ENCODE measurements around the gene CDC16. TPM values are rescaled to one million over a fixed set of nuclear protein-coding genes. Genes with fewer than 3 reads are reported as not detected.
A peak's percentile ranks its signal among the peaks of the same experiment; 100 is the strongest.

CDC16 gene
- total and polyA plus RNA-seq, 9 of the 15 experiments (the other 6 are each of a cell fraction or from before 2014, with no cell fraction given), result 23.2 to 102 (median 51.6) TPM

GRCh38 chr13:114314074-114314912 is 79.6 kb downstream of the CDC16 start, which contains the start of gene CHAMP1 (continued):
- TF ChIP-seq MGA (IDR thresholded peaks at IDR 0.05) (peak; percentile 25; the same call in 1 of the 2 replicates), POLR2G (IDR thresholded peaks at IDR 0.05; ENCODE audit: low read depth, low read length) (peak; percentile 99), RBFOX2 (IDR thresholded peaks at IDR 0.05; ENCODE audit: low read depth, low read length) (peak; percentile 98), RB1 (IDR thresholded peaks at IDR 0.05; ENCODE audit: low read depth) (peak; percentile 84), ZNF174 (CRISPR knock-in tag; IDR thresholded peaks at IDR 0.05) (no peak), NR0B1 (IDR thresholded peaks at IDR 0.05; ENCODE audit: partially characterized antibody) (no peak), MAX (CRISPR knock-in tag; IDR thresholded peaks at IDR 0.05) (peak; percentile 80), HES1 (IDR thresholded peaks at IDR 0.05; ENCODE audit: low read depth) (peak; percentile 71; the same call in 1 of the 2 replicates)
